GM19025 (cell line): ENCODE results near the gene NFKBIE.

ENCODE experiments used
- ATAC-seq: cut with Tn5 transposase; IDR thresholded peaks from one replicate; pipeline ENCODE4 v1.9.1; 2021; ENCODE audit warnings: mild to moderate bottlenecking, low read depth, moderate library complexity; ENCODE audit not compliant: unreplicated experiment

NFKBIE gene

DNA sequence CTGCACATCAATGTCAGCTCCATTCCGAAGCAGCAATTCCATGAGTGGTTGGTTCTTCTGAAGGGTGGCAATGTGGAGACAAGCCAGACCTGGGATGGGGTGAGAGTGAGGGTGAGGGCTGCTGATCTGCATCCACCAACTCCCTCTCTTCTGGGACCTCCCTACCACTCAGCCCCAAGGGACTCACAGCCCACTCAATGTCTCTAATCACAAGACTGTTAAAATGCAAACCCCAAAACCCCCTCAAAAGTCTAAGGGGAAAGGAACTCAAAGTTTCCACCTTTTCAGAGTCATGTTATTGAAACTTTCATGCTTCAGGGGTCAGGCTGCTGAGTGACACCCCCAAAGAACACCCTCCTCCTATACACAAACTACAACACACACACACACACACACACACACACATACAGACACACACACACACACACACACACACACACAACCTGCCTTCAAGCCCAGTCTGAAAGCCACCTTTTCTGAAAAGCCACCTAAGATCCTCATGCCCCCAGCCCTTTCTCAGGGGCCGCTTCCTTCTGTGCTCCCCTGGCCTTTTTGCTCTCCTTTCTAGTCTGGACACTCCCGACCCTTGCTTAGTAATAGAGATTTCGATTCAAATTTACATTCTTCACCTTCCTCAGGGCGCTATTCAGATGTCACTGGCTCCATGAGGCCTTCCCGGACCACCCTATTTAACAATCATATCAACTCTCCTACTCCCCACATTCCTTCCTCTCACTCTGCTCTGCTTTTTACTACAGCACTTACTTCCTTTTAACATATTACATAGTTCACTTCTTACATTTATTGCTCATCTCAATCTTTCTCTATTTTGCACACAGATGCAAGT, 4.7 kb downstream of the NFKBIE start:
- ATAC-seq = no peak

DNA sequence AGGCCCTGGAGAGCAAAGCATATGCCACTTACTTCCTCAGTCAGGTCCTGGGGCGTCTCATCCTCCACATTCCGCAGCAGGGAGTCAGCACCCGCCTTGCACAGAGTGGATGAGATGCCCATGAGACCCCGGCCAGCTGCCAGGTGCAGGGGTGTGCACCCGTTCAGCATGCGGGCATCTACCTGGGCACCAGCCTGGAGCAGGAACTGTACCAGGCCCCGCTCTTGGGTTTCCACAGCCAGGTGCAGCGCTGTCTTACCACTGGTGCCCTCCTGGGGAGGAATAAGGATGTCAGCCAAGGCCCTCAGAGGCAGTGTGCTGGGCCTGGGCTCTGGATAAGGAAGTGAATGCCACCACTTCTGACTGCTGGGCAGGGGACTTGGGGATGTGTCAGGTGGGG, 5.3 kb downstream of the NFKBIE start:
- no peak for ATAC-seq

DNA sequence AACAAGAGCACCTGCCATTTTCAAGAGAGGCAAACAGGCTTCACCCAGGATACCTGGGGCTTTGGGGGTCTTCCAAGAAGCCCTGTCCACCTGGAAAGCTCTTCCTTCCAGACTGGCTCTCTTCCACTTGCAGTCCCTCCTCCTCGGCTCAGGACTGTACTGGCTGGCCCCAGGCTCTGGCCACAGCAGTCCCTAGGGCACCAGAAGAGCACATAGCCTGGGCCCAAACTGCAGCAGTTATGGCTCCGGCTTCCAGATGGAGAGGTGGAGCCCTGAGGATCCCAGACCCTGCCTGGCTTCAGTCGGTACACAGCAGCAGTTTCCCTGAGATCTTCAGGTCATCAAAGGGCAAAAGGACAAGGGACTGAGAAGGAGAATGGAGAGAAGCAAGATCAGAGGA, 6.4 kb downstream of the NFKBIE start:
- ATAC-seq = no peak

DNA sequence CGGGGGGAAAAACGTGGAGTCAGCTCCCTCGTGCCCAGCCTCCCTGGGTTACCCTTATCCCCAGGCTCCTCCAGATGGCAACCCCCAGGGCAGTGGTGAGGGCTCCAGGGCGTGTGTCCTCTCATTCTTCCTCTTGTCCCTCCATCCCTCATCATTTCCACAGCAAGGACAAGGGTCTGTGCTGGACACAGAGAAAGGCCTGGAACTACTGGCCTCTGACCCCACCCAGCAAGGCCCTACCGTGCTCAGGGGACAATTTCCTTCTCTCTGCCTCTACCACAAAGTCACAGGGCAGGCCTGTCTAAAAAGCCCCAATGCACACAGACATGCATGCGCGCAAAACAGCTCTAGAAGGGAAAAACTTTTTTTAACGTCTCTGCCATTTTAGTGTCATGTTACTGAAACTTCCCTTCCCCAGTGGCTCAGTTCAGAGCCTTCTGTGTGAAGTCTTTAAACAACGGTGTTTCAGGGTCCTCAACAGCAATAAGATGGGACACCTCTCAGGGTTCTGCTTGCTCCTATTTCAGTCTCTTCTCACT, 7.0 kb downstream of the NFKBIE start:
- no peak for ATAC-seq

DNA sequence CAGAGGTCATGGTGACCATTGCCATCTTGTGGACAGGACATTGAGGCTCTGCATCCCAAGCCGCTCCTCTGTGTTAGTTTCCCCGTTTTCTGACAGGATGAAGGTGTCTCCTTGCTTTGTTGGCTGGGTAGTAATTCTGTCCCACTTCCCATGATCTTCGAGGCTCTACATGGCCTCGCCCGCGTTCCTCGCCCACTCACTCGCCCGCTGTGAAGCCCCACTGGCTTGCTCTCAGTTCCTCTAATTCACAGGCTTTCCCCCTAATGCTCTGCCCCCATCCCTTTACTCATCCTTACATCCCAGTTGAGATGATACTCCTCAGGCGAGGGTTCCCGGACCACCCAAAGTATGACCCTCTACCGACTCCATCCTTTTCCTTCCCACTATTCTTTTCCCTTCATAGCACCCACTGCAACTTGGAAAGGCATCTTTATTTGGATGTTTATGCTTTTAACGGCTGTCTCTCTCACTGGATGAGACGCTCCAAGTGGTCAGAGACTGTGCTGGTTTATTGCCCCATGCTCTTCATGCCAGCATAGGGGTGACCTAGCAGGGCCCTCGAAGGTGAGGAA, 7.5 kb downstream of the NFKBIE start:
- peak; percentile 4 for ATAC-seq

DNA sequence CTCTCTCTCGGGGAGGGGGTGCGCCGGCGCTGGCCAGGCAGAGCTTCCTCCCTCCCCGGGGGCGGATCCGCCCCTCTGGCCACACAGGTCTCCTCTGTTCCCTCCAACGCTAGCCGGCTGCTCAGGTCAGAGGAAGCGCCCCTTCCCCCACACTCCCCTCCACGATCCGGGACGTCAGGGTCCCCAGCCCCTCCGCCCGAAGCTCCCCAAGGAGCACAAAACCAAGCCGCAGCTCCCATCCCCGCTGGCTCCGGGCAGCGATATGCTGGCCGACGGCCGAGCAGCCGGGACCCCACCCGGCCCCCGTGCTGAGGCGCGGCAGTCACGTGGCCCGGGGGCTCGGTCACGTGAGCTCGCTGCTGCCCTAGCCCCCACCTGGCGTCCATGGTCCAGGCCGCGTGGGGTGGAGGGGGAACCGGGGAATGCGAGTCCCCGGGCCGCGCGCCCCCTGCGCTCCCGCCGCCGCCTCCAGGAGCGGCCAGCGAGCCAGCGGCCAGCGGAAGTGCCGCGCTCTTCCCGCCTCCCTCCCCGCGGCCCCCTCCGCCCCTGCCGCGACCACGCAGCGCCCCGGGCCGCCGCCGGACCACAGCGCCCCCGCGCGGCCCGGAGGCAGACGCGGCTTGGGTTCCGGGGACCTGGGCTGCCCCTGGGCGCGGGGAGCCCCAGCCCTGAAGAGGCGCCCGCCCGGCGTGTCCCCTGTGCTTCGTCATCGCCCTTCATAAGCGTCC, 8.2 kb downstream of the NFKBIE start, which contains the start of gene SLC35B2:
Gene SLC35B2, minus strand, starts transcription at position 504 of the 728 bp plus-strand sequence. Its CDS starts 118 bp downstream, at position 386.
- peak; percentile 55 for ATAC-seq

DNA sequence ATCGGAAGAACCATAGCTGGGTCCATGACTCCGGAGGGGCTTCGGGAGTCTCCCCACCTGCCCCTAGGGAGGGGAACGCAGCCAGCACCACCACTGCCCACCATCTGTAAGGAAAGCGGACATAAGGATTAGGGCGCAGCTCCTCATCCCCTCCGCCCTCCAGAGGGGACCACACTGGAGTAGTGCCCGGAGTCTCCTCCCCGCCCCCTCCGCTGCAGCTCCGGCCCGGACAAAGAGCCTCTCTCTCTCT, 8.7 kb downstream of the NFKBIE start:
- ATAC-seq = no peak

DNA sequence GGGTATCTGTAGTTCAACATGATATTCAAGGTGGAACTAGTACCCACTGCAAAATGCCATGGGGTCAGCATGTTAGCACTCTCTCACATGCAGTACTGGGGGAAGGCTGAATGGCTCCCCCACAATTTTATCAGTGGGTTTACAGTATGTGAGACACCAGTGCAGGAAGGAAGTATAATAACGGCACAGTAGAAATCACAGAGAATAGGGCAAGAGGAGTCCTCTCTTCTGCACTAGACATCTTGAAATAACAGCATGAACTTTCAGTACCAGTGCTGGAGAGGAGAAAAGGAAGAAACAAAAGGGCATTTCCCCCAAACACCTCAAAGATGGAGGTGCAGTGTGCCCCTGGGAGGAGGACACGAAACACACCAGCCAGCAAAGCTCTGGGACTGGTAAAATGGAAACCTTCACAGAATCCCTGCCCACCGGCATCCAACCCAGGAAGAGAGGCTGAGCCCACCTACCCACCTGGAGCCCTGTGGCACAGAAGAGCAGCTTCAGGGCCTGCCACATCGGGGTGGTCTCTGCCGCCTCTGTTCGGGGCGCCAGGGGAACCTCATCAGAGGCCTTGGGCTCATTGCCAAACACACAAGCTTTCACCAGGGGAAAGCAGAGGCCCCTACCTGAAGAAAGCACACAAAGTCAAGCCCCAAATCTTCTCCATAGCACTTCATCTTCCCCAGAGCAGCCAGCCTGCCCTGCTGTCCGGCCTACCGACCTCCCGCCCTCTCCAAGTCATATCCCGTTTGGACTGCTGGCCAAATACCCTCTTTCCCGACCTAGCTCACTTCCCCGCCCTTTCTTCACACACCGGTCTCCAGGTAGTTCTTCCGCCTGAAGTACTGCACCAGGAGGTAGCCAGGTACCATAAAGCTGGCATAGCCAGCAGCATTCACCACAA, 9.2 kb downstream of the NFKBIE start:
- no peak for ATAC-seq

DNA sequence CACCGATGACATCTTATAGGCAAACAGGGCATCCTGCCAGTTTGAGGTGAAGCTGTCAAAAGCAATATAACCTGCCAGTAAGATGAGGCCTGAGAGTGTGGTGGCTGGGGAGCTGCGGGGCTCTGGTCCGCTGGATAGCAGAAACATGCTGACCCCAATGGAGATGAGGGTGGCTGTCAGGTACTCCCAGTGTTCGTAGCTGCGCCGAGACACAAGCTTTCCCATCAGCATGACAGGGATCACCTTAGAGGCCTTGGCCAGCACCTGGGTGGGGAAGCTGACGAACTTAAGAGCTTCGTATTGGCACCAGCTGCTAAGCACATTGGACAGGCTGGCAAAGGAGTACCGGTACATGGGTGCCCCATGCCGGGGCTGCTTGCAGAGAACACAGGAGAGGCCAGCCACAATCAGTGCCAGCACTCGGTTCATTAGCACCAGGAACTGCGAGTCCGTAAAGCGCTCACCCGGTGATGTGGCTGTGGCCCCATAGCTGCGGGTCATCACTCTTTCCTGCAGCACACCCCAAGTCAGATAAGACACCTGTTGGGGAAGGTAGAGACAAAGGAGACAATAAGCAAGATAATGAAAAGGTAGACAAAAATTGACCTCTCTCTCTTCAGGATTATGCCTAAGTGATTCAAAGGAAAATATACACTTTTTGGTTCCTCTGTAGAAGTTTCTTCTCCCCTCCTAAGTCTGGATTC, 10.1 kb downstream of the NFKBIE start:
- no peak for ATAC-seq

DNA sequence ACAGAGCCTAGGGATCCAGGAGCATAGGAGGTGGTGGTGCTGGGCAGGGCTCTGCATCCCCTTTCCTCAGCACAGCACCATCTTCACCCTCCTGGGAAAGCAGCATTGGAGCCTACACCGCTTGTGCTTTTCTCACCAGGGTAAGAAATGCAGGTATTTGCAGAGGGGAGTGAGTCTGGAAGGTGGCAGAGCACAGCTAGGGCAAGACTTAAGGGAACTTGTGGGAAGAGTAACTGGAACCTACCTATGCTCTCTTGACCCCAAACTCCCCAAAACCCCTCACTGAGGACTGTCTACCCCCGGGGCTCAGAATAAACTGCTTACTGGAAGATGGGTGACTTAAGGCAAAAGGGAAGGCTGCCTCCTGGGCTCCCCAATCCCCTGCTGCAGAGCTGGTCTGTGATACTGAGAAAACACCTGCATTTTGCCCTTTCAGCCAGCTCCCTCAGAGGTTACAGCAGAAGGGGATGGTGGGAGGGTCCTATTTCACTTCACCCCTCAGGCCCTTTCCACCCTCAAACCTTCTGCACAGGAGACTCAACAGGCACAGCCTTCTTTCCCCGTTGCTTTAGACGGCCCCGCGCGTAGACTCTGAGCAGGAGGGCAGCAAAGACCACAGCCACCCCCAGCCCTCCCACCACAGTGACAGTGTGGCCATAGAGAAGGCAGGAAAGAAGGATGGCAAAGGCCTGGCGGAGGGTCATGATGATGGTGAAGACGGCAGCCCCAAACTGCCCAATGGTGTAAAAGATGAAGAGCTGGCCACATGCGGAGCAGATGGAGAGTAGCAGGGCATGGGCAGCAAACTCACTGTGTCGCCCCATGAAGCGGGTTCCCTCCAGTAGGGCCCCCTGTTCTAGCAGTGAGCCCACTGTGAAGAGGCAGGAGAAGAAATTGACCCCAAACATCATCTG, 10.9 kb downstream of the NFKBIE start:
- no peak for ATAC-seq

DNA sequence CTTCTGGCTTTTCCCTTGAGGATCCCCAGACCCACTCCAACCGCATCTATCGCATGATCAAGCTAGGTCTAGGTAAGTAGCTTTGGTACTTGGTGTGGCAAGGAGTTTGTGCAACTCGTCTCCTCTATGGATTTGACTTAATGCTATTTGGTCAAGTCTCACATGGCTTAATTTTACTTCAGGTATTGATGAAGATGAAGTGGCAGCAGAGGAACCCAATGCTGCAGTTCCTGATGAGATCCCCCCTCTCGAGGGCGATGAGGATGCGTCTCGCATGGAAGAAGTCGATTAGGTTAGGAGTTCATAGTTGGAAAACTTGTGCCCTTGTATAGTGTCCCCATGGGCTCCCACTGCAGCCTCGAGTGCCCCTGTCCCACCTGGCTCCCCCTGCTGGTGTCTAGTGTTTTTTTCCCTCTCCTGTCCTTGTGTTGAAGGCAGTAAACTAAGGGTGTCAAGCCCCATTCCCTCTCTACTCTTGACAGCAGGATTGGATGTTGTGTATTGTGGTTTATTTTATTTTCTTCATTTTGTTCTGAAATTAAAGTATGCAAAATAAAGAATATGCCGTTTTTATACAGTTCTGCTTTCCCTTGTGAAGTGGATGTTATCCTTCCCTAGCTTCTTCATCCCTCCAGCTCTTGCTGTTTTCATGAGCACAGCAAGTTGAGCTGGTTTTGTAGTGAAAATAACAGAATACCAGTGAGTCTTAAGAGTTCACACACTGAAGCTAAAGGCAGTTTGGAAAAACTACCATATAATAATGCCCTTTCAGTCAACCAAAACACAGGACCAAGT, 11.8 kb downstream of the NFKBIE start:
- no peak for ATAC-seq

DNA sequence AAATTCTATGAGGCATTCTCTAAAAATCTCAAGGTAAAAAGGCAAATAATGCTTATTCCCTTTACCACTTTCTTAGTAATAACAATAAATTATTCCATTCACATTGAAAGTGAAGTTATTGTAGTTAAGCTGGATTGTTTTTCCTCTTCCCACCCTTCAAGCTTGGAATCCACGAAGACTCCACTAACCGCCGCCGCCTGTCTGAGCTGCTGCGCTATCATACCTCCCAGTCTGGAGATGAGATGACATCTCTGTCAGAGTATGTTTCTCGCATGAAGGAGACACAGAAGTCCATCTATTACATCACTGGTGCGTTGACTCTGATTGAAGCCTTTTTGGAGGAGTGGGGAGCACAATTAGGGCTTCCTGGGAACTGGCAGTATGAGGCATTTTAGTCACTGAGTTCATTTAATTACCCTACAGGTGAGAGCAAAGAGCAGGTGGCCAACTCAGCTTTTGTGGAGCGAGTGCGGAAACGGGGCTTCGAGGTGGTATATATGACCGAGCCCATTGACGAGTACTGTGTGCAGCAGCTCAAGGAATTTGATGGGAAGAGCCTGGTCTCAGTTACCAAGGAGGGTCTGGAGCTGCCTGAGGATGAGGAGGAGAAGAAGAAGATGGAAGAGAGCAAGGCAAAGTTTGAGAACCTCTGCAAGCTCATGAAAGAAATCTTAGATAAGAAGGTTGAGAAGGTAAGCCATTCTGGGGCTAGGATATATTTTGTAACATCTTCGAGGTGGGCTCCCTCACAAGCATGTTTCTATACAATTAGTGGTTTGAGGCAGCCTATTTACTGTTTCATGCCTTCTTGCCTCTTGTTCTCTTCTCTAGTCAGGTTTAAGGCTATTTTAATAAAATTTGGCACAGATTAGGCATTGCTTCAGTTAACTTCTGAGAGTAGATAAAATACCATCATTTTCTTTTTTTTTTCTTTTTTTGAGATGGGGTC, 13.5 kb downstream of the NFKBIE start:
- ATAC-seq = no peak

DNA sequence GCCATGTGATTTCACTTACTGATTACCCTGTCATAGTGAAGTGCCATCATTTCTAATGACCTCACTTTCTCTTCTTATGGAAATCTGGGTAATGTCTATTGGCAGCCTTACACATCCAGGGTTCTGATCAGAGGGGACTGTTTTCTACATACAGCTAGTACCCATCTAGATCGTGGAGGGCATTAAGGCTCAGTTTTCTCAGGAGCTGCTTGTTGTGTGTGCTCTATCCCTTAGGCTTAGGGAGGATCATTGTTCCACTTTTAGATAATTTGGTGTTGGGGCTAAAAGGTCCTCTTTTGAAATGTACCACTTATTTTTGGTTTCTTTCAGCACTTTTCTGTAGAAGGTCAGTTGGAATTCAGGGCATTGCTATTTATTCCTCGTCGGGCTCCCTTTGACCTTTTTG, 14.6 kb downstream of the NFKBIE start:
- ATAC-seq = no peak

DNA sequence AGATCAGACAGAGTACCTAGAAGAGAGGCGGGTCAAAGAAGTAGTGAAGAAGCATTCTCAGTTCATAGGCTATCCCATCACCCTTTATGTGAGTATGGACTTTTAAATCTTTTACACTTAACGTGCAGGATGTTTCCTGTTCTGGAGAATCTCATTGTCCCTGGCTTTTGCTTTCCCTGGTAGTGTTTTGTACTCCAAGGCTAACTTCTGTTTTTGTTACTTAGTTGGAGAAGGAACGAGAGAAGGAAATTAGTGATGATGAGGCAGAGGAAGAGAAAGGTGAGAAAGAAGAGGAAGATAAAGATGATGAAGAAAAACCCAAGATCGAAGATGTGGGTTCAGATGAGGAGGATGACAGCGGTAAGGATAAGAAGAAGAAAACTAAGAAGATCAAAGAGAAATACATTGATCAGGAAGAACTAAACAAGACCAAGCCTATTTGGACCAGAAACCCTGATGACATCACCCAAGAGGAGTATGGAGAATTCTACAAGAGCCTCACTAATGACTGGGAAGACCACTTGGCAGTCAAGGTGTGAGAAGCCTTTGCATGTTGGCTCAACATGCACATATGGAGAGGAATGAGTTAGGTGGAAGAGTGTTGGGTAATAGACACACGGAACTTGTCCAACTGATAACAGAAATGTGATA, 15.2 kb downstream of the NFKBIE start:
- no peak for ATAC-seq

DNA sequence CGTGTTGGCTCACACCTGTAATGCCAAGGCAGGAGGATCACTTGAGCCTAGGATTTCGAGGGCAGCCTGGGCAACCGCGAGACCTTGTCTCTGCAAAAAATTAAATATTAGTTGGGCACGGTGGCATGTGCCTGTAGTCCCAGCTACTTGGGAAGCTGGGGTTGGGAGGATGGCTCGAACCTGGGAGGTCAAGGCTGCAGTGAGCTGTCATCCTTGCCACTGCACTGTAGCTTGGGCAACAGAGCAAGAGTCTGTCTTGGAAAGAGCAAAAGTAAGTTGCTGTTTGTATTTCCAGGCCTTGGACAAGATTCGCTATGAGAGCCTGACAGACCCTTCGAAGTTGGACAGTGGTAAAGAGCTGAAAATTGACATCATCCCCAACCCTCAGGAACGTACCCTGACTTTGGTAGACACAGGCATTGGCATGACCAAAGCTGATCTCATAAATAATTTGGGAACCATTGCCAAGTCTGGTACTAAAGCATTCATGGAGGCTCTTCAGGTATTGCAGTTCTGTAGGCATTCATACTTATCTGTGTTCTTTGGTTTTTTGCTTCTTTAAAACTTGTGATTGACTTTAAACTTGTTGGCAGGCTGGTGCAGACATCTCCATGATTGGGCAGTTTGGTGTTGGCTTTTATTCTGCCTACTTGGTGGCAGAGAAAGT, 16.1 kb downstream of the NFKBIE start:
- ATAC-seq = no peak

DNA sequence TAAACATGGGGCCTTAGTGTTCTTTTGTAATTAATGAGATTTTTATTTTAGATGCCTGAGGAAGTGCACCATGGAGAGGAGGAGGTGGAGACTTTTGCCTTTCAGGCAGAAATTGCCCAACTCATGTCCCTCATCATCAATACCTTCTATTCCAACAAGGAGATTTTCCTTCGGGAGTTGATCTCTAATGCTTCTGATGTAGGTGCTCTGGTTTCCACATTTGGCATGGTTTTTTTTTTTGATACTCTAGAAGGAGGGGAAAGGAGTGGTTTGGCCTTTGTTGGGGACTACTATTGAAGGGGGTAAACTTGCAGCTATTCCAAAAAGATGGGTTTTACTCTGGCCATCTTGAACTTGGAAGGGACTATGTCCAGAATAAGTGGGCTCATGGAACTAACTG, 16.8 kb downstream of the NFKBIE start:
- ATAC-seq = no peak
